Measurements from ENCODE around the gene CD3G. TPM values are rescaled to one million over a fixed set of nuclear protein-coding genes. Genes with fewer than 3 reads are reported as not detected.

Gene CD3G
- total and polyA plus RNA-seq, 9 of the 15 experiments (the other 6 are each of a cell fraction or from before 2014, with no cell fraction given): 0.30 to 1.7 (median 0.47) TPM

- TF ChIP-seq, protein P1, sequence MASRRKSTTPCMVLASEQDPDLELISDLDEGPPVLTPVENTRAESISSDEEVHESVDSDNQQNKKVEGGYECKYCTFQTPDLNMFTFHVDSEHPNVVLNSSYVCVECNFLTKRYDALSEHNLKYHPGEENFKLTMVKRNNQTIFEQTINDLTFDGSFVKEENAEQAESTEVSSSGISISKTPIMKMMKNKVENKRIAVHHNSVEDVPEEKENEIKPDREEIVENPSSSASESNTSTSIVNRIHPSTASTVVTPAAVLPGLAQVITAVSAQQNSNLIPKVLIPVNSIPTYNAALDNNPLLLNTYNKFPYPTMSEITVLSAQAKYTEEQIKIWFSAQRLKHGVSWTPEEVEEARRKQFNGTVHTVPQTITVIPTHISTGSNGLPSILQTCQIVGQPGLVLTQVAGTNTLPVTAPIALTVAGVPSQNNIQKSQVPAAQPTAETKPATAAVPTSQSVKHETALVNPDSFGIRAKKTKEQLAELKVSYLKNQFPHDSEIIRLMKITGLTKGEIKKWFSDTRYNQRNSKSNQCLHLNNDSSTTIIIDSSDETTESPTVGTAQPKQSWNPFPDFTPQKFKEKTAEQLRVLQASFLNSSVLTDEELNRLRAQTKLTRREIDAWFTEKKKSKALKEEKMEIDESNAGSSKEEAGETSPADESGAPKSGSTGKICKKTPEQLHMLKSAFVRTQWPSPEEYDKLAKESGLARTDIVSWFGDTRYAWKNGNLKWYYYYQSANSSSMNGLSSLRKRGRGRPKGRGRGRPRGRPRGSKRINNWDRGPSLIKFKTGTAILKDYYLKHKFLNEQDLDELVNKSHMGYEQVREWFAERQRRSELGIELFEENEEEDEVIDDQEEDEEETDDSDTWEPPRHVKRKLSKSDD (conservative IDR thresholded peaks at IDR 0.05; ENCODE audit: low read length): no peak
- no peak for TF ChIP-seq RFX5 (IDR thresholded peaks at IDR 0.05; ENCODE audit: low read depth, low read length)
- no peak for TF ChIP-seq MIER1 (IDR thresholded peaks at IDR 0.05; ENCODE audit: low read depth)
- no peak for TF ChIP-seq ASH1L (IDR thresholded peaks at IDR 0.05; ENCODE audit: borderline replicate concordance, low read depth, partially characterized antibody)
- TF ChIP-seq DDX20 (tag; IDR thresholded peaks at IDR 0.05; ENCODE audit: low read depth): no peak
- 0 out of 2 replicates have a peak, but pooled peaks have one; percentile 35 for TF ChIP-seq ERF (CRISPR knock-in tag; IDR thresholded peaks at IDR 0.05)
- TF ChIP-seq, protein P2, sequence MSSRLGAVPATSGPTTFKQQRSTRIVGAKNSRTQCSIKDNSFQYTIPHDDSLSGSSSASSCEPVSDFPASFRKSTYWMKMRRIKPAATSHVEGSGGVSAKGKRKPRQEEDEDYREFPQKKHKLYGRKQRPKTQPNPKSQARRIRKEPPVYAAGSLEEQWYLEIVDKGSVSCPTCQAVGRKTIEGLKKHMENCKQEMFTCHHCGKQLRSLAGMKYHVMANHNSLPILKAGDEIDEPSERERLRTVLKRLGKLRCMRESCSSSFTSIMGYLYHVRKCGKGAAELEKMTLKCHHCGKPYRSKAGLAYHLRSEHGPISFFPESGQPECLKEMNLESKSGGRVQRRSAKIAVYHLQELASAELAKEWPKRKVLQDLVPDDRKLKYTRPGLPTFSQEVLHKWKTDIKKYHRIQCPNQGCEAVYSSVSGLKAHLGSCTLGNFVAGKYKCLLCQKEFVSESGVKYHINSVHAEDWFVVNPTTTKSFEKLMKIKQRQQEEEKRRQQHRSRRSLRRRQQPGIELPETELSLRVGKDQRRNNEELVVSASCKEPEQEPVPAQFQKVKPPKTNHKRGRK (tag; IDR thresholded peaks at IDR 0.05): no peak
- TF ChIP-seq SOX6 (IDR thresholded peaks at IDR 0.05): no peak
- TF ChIP-seq SNRNP70 (optimal IDR thresholded peaks at IDR 0.05; ENCODE audit: low read depth, low read length): no peak
- no peak for TF ChIP-seq MCM3 (IDR thresholded peaks at IDR 0.05)
- no peak for TF ChIP-seq RBM34 (IDR thresholded peaks at IDR 0.05; ENCODE audit: borderline replicate concordance, insufficient read depth, low read length)
- TF ChIP-seq, protein P3, sequence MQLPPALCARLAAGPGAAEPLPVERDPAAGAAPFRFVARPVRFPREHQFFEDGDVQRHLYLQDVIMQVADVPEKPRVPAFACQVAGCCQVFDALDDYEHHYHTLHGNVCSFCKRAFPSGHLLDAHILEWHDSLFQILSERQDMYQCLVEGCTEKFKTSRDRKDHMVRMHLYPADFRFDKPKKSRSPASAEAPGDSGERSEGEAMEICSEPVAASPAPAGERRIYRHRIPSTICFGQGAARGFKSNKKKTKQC (CRISPR knock-in tag; IDR thresholded peaks at IDR 0.05): no peak; the same call in none of the 2 replicates
- peak in 1 of 2 experiments; percentile 85; a peak in 2 of 4 replicates for TF ChIP-seq HDAC1 (IDR thresholded peaks at IDR 0.05)
- TF ChIP-seq STAT5A (IDR thresholded peaks at IDR 0.05; ENCODE audit: borderline replicate concordance, low read length): no peak
- no peak for TF ChIP-seq CC2D1A (IDR thresholded peaks at IDR 0.05)
- TF ChIP-seq GABPA (tag; conservative IDR thresholded peaks at IDR 0.05; ENCODE audit: low read depth): peak; percentile 78
- TF ChIP-seq, protein P4, sequence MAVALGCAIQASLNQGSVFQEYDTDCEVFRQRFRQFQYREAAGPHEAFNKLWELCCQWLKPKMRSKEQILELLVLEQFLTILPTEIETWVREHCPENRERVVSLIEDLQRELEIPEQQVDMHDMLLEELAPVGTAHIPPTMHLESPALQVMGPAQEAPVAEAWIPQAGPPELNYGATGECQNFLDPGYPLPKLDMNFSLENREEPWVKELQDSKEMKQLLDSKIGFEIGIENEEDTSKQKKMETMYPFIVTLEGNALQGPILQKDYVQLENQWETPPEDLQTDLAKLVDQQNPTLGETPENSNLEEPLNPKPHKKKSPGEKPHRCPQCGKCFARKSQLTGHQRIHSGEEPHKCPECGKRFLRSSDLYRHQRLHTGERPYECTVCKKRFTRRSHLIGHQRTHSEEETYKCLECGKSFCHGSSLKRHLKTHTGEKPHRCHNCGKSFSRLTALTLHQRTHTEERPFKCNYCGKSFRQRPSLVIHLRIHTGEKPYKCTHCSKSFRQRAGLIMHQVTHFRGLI (CRISPR knock-in tag; IDR thresholded peaks at IDR 0.05): no peak
- TF ChIP-seq DMBX1 (CRISPR knock-in tag; IDR thresholded peaks at IDR 0.05; ENCODE audit: borderline replicate concordance): no peak
- TF ChIP-seq, protein P5, sequence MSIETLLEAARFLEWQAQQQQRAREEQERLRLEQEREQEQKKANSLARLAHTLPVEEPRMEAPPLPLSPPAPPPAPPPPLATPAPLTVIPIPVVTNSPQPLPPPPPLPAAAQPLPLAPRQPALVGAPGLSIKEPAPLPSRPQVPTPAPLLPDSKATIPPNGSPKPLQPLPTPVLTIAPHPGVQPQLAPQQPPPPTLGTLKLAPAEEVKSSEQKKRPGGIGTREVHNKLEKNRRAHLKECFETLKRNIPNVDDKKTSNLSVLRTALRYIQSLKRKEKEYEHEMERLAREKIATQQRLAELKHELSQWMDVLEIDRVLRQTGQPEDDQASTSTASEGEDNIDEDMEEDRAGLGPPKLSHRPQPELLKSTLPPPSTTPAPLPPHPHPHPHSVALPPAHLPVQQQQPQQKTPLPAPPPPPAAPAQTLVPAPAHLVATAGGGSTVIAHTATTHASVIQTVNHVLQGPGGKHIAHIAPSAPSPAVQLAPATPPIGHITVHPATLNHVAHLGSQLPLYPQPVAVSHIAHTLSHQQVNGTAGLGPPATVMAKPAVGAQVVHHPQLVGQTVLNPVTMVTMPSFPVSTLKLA (conservative IDR thresholded peaks at IDR 0.05): peak; percentile 63 to 74
- TF ChIP-seq ZNF785 (CRISPR knock-in tag; IDR thresholded peaks at IDR 0.05): no peak
- no peak for TF ChIP-seq WHSC1 (IDR thresholded peaks at IDR 0.05; ENCODE audit: low read length)
These were observed 57.2 kb downstream of the CD3G start, which contains the start of gene ATP5MG (continued) for GRCh38 chr11:118401151-118401879.
